Measurements from ENCODE around the gene PTPN13. TPM values are rescaled to one million over a fixed set of nuclear protein-coding genes. Genes with fewer than 3 reads are reported as not detected.

PTPN13 gene
- total and polyA plus RNA-seq, 4 donors: 0.36 to 3.2 (median 1.2) TPM

DNA sequence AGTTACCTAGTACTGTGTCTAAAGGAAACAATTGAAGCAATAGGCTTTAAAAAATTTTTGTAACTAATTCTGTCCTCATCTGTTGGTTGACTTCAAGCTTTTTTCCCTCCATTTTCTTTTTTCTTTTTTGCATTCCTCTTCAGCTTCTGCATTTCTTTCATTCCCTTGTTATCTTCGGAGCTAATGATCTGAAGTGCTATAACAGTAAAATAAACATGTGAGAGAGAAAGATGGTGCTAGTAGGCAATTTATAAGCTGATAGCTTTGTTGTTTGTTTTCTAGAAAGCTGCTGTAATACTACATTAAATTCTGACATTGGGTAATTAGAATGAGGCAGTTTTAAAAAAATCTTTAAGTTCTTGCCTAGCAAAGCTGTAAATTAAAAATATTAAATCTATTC is 37.1 kb downstream of the PTPN13 start:
- H3K4me3 ChIP-seq (ENCODE audit: low read depth in 1 of 3, low read length in 3 of 3): no peak overlapping the region
- no peaks in the 10 kb centered on the region for H3K27me3 ChIP-seq (ENCODE audit: control insufficient read depth in 4 of 4, insufficient read depth in 4 of 4, low read length in 3 of 4)
- no peaks in the 10 kb centered on the region for H3K36me3 ChIP-seq (ENCODE audit: control insufficient read depth in 4 of 4, insufficient read depth in 3 of 4, low read depth in 1 of 4, low read length in 3 of 4)
- WGBS: 52% methylated on average over 1 of the region's 1 CpG
- H3K9ac ChIP-seq (ENCODE audit: low read depth in 1 of 2, low read length in 2 of 2): no peak overlapping the region
- H3K27ac ChIP-seq (ENCODE audit: low read depth in 1 of 2, low read length in 2 of 2): no peak overlapping the region
- H3K9me3 ChIP-seq (ENCODE audit: control insufficient read depth in 4 of 4, low read length in 3 of 4): peaks cover 0 to 7% (median 3%) of the 10 kb centered on the region in 4 donors
- DNase-seq (ENCODE audit: low spot score): no peak
- TF ChIP-seq, protein P1, sequence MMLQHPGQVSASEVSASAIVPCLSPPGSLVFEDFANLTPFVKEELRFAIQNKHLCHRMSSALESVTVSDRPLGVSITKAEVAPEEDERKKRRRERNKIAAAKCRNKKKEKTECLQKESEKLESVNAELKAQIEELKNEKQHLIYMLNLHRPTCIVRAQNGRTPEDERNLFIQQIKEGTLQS (IDR thresholded peaks at IDR 0.05): no peak
- TF ChIP-seq SP1 (IDR thresholded peaks at IDR 0.05) (no peak), FOXA1 (IDR thresholded peaks at IDR 0.05) (no peak), RXRA (IDR thresholded peaks at IDR 0.05) (no peak), HNF4G (IDR thresholded peaks at IDR 0.05) (no peak), NR2F2 (IDR thresholded peaks at IDR 0.05) (no peak), YY1 (IDR thresholded peaks at IDR 0.05) (no peak), RAD21 (IDR thresholded peaks at IDR 0.05) (no peak), JUND (IDR thresholded peaks at IDR 0.05) (no peak)
- TF ChIP-seq, protein P2, sequence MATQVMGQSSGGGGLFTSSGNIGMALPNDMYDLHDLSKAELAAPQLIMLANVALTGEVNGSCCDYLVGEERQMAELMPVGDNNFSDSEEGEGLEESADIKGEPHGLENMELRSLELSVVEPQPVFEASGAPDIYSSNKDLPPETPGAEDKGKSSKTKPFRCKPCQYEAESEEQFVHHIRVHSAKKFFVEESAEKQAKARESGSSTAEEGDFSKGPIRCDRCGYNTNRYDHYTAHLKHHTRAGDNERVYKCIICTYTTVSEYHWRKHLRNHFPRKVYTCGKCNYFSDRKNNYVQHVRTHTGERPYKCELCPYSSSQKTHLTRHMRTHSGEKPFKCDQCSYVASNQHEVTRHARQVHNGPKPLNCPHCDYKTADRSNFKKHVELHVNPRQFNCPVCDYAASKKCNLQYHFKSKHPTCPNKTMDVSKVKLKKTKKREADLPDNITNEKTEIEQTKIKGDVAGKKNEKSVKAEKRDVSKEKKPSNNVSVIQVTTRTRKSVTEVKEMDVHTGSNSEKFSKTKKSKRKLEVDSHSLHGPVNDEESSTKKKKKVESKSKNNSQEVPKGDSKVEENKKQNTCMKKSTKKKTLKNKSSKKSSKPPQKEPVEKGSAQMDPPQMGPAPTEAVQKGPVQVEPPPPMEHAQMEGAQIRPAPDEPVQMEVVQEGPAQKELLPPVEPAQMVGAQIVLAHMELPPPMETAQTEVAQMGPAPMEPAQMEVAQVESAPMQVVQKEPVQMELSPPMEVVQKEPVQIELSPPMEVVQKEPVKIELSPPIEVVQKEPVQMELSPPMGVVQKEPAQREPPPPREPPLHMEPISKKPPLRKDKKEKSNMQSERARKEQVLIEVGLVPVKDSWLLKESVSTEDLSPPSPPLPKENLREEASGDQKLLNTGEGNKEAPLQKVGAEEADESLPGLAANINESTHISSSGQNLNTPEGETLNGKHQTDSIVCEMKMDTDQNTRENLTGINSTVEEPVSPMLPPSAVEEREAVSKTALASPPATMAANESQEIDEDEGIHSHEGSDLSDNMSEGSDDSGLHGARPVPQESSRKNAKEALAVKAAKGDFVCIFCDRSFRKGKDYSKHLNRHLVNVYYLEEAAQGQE (IDR thresholded peaks at IDR 0.05): no peak
- TF ChIP-seq, protein P3, sequence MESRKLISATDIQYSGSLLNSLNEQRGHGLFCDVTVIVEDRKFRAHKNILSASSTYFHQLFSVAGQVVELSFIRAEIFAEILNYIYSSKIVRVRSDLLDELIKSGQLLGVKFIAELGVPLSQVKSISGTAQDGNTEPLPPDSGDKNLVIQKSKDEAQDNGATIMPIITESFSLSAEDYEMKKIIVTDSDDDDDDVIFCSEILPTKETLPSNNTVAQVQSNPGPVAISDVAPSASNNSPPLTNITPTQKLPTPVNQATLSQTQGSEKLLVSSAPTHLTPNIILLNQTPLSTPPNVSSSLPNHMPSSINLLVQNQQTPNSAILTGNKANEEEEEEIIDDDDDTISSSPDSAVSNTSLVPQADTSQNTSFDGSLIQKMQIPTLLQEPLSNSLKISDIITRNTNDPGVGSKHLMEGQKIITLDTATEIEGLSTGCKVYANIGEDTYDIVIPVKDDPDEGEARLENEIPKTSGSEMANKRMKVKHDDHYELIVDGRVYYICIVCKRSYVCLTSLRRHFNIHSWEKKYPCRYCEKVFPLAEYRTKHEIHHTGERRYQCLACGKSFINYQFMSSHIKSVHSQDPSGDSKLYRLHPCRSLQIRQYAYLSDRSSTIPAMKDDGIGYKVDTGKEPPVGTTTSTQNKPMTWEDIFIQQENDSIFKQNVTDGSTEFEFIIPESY (IDR thresholded peaks at IDR 0.05): no peak
- TF ChIP-seq, protein P4, sequence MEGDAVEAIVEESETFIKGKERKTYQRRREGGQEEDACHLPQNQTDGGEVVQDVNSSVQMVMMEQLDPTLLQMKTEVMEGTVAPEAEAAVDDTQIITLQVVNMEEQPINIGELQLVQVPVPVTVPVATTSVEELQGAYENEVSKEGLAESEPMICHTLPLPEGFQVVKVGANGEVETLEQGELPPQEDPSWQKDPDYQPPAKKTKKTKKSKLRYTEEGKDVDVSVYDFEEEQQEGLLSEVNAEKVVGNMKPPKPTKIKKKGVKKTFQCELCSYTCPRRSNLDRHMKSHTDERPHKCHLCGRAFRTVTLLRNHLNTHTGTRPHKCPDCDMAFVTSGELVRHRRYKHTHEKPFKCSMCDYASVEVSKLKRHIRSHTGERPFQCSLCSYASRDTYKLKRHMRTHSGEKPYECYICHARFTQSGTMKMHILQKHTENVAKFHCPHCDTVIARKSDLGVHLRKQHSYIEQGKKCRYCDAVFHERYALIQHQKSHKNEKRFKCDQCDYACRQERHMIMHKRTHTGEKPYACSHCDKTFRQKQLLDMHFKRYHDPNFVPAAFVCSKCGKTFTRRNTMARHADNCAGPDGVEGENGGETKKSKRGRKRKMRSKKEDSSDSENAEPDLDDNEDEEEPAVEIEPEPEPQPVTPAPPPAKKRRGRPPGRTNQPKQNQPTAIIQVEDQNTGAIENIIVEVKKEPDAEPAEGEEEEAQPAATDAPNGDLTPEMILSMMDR (IDR thresholded peaks at IDR 0.05; ENCODE audit: low read depth, low read length, missing input control): no peak
- TF ChIP-seq, protein P5, sequence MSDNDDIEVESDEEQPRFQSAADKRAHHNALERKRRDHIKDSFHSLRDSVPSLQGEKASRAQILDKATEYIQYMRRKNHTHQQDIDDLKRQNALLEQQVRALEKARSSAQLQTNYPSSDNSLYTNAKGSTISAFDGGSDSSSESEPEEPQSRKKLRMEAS (IDR thresholded peaks at IDR 0.05): no peak
- no peaks in the 10 kb centered on the region for H3K4me1 ChIP-seq (ENCODE audit: control insufficient read depth in 4 of 4, insufficient read depth in 4 of 4, low read length in 3 of 4)

DNA sequence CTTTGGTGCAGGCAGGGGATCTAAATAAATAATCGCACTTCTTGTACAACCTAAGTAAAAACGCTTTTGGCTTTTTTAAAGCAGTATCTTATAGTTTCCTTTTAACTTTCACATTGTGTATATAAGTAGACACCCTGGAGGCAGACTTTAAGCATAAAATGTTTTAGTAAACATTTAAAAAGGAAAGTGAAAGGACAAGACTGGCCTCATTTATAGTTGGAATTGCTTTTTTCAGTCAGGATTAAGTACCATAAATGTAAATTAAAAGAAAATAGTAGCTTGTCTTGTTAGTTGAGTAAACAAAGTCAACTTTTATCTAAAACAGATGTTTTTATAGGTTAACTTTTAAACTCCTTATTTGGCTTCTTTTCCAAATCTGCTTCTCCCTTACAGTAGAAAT is 39.7 kb downstream of the PTPN13 start:
- H3K36me3 ChIP-seq (ENCODE audit: control insufficient read depth in 4 of 4, insufficient read depth in 3 of 4, low read depth in 1 of 4, low read length in 3 of 4): no peaks in the 10 kb centered on the region
- no peak for DNase-seq (ENCODE audit: low spot score)
- no peak overlapping the region for H3K4me3 ChIP-seq (ENCODE audit: low read depth in 1 of 3, low read length in 3 of 3)
- H3K9ac ChIP-seq (ENCODE audit: low read depth in 1 of 2, low read length in 2 of 2): no peak overlapping the region
- 63% methylated on average over 2 of the region's 2 CpGs for WGBS
- no peak overlapping the region for H3K27ac ChIP-seq (ENCODE audit: low read depth in 1 of 2, low read length in 2 of 2)
- H3K4me1 ChIP-seq (ENCODE audit: control insufficient read depth in 4 of 4, insufficient read depth in 4 of 4, low read length in 3 of 4): no peaks in the 10 kb centered on the region
- H3K9me3 ChIP-seq (ENCODE audit: control insufficient read depth in 4 of 4, low read length in 3 of 4): peaks cover 0 to 7% (median 3%) of the 10 kb centered on the region in 4 donors
- no peak for TF ChIP-seq JUND (IDR thresholded peaks at IDR 0.05)
- TF ChIP-seq, protein P1 (IDR thresholded peaks at IDR 0.05): no peak
- no peaks in the 10 kb centered on the region for H3K27me3 ChIP-seq (ENCODE audit: control insufficient read depth in 4 of 4, insufficient read depth in 4 of 4, low read length in 3 of 4)

Data from liver (tissue), 9 donors.